HG03460 (cell line): Measurements from ENCODE around the gene FAM227B.
"Not testable (repeated sequence)": the region's sequence is repeated elsewhere in the genome, so short reads cannot be mapped to it uniquely, and the experiment has no call there.

Source experiments
- ATAC-seq: cut with Tn5 transposase; IDR thresholded peaks from one replicate; pipeline ENCODE4 v1.9.1; 2021; ENCODE audit not compliant: unreplicated experiment

The FAM227B gene

DNA sequence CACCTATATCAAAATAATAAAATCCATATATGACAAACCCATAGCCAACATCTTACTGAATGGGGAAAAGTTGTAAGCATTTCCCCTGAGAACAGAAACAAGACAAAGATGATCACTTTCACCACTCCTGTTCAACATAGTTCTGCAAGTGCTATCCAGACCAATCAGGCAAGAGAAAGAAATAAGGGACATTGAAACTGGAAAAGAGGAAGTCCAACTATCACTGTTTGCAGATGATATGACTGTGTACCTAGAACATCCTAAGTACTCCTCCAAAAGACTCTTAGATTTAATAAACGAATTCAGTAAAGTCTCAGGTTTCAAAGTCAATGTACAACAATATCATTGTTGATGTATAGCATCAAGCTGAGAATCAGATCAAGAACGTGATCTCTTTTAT, 233.1 kb downstream of the FAM227B start:
- ATAC-seq: no peak

DNA sequence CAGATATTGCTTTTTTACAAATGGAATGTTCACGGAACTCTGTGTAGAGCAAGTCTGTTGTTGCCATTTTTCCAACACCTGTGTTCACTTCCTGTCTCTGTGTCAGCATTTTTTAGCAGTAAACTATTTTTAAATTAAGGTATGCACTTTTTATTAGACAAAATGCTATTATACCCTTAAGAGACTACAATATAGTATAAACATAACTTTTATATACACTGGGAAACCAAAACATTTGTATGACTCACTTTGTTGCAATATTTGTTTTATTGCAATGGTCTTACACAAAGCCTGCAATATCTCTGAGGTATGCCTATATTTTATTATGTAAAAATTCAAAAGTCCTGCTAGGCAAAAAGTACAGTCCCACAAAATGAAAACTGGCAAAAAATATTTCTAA, 237.4 kb downstream of the FAM227B start:
- no peak for ATAC-seq

DNA sequence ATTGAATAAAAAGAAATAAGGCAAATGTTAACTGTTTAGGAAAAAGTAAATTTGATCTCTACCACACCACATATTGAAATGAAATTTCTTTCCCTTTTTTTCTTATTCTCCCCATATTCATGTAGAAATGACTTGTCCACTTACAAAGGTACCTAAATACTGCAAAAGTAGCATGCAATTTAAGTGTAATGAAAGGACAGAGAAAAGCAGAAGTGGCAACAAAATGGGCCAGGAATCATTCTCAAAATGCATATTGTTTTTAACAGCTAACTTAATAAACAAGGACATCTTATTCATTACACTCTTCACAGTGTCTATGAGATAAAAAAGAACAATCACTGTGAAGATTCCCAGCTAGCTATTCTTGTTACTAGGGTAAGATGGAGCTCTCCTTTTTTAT, 238.2 kb downstream of the FAM227B start:
- no peak for ATAC-seq

DNA sequence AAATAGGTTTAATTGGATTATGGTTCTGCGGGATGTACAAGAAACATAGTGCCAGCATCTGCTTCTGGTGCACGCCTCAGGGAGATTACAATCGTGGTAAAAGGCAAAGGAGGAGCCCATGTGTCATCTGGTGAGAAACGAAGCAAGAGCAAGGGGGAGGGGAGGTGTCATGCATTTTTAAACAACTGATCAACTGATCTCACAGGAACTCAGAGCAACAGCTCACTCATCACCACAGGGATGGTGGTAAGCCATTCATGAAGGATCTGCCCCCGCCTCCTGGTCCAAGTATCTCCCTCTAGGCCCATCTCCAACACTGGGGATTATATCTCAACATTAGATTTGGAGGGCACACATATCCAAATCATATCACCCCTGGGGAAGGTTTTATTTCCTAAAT, 239.7 kb downstream of the FAM227B start:
- no peak for ATAC-seq

DNA sequence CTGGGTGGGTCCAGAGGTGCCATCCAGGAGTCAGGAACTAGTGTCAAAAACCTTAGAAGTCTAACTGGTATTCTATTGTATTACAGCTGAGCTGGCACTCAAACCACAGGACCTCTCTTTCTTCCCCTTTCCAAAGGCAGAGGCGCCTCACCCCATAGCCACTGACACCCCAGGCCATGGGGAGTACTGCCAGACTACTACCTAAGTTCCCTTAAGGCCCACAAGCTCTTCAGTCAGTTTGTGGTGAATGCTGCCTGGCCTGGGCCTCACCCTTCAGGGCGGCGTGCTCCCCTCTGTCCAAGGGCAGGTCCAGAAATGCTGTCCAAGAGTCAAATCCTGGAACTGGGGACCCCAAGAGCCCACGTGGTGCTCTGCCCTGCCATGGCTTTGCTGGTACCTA, 240.6 kb downstream of the FAM227B start:
- ATAC-seq: no peak

DNA sequence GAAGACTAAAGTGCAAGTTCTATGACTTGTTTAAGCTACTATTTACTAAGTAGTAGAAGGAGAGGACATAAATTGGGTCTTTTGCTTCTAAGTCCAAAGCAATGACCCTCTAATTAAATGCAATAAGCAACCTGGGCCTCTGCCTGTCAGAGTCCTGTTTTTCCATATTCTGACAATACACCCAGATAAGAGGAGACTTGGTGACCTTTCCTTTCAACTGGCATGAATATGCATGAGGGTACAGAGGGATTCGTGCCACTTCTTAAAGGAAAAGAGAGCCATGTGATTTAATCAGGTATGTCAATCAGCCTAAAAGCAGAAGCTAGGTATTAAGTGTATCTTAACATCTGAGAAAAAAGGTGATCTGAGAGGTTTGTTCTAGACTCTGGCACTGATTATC, 248.3 kb downstream of the FAM227B start:
- no peak for ATAC-seq

DNA sequence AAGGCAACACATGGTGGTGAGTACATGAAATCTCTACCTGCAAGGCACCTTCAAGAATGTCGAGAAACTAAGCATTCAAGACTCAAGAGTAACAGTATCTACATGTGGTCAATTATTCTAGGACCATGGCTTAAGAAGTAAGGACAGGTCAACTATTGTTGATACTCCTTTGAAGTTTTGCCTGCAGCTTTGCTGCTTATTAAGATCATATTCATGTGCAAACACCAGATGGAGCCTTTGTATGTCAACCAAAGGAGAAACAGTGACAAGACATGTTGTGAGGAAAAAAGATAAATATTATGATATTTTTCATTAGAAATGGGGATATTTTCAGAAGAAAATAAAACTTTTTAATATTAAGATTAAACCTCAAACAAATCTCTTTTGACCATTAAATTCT, 249.8 kb downstream of the FAM227B start:
- ATAC-seq: no peak

DNA sequence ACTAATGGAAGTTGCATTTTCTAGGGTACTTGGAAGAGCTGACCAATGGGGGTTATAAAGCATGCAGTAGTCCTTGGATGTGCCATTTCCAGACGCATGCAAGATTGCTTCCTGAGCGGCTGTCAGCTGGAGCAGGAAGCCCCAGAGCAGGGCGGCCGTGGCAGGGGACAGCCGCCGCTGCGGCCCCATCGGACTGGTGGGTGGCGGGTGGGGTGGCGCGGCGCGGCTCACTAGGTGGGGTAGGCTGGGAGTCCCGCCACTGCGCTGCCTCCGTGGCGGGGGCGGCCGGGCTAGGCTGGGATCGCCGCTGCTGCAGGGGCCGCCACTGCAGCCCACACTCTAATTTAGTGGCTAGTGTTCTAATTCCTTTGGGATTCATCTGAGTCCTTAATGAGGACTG, 254.1 kb downstream of the FAM227B start:
- ATAC-seq: no peak

DNA sequence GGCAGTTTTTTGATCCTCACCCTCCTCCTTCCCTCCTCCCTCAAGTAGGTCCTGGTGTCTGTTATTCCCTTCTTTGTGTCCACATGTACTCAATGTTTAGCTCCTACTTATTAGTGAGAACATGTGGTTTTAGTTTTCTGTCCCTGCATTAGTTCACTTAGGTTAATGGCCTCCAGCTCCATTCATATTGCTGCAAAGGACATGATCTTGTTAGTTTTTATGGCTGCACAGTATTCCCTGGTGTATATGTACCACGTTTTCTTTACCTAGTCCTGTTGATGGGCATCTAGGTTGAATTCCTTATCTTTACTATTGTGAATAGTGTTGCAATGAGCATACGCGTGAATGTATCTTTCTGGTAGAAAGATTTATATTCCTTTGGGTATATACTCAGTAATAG, 259.2 kb downstream of the FAM227B start:
- no peak for ATAC-seq

DNA sequence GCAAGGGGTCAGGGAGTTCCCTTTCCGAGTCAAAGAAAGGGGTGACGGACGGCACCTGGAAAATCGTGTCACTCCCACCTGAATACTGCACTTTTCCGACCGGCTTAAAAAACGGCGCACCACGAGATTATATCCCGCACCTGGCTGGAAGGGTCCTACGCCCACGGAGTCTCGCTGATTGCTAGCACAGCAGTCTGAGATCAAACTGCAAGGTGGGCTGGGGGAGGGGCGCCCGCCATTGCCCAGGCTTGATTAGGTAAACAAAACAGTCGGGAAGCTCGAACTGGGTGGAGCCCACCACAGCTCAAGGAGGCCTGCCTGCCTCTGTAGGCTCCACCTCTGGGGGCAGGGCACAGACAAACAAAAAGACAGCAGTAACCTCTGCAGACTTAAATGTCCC, 266.2 kb downstream of the FAM227B start:
- ATAC-seq: not testable (repeated sequence)

DNA sequence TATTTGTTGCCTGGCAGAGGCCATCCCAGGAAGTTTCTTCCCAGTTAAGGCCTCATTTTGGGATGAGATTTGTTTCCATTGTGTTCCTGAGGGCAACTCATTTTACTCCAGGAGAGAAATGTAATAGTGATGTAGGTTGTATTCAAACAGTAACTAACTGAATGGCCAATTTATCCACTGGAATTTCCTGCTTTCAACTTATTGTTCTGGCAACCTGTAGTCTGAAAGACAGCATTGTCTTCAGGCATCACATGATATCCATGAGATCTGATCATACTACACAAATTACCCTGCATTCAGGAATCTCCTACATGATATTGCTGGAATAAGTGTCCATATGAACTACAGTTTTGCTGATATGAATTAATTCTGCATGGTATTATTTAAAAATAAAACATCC, 277.1 kb downstream of the FAM227B start:
- no peak for ATAC-seq

DNA sequence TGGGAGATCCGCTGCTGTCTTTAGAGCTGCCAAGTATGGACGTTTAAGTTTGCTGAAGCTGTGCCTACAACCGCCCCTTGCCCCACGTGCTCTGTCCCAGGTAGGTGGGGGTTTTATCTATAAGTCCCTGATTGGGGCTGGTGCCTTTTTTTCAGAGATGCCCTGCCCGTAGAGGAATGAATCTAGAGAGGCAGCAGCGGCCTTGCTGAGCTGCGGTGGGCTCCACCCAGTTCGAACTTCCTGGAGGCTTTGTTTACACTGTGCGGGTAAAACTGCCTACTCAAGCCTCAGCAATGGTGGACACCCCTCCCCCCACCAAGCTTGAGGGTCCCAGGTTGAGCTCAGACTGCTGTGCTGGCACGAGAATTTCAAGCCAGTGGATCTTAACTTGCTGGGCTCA, 281.0 kb downstream of the FAM227B start:
- no peak for ATAC-seq

DNA sequence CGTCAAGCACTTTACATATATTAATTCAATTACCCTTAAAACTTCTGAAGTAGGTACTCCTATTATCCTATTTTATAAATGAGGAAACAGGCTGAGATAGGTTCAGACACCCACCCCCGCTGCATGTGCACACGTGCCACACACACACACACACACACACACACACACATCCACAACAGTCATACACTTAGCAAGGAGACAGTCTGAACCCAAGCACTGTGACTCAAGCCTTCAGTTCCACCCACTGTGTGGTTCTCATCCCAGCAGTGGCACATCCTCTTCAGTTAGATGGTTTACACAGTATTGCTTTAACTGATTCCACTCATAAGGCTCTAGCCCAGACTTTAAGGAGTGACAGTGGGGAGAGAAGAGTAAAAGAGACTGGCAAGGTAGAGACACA, 288.7 kb downstream of the FAM227B start:
- ATAC-seq: no peak

DNA sequence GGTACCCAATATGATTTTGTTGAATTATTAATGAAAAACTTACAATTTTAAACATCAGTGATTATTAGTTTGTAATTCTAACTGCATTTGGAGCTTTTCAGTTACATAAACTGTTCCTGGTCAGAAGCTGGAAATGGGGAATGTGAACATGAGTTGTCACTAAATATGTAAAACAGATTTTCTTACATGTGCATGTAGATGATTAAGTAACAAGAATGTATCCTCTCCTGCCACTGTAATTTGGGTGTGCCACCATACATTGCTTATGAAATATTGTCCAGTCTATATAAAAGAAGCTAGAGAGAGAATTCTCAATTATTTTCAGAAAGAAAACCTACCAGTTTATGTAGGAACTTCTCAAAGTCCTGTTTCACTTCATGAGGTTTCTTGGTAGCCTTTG, 289.2 kb downstream of the FAM227B start:
- ATAC-seq: no peak

DNA sequence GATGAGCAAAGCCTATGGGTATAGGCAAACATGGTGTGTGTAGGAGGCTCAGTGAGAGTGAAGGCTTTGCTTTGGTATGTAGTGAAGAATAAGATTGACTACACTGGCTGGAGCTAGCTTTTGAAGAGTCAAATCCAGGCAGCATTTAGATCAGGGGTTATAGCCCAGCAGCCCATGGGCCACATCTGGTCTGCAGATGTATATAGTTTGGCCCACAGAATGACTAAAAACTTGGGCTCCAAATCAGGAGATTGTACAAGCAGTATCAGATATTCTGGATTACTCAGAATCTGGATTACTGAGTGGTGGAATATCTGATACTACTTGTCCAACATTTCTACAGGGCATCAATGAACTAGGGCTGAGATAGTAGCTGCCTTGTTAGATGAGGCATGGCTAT, 290.5 kb downstream of the FAM227B start:
- ATAC-seq: no peak

DNA sequence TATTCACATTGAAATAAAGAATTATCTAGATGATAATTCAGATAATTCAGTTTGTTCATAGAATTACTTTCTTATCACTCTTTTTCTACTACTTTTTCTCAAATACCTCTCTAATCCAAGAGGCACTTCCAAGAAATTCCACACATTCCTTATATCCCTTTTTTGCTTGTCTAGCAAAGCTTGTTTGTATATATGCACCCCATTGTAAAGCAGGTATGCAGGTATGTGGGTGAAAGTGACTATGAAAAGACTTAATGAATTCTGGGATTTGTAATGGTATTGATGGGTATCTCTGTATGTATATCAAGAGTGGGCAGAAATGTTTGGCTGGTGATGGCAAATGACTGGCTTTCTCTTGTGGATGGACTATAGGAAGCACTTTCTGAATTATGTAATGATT, 291.7 kb downstream of the FAM227B start:
- no peak for ATAC-seq

DNA sequence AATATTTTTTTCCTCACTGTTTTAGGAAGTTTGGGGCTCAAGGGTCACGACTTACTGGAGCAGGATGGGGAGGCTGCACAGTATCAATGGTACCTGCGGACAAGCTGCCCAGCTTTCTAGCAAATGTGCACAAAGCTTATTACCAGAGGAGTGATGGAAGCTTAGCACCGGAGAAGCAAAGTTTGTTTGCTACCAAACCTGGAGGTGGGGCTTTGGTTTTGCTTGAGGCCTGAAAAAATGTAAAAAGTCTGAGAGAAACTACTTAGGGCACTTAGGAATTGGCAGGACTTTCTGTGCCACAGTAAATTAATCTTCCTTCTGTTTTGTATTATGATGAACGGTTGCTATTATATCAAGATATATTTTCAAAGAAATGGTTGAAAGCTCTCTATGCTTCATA, 292.7 kb downstream of the FAM227B start:
- ATAC-seq: no peak

DNA sequence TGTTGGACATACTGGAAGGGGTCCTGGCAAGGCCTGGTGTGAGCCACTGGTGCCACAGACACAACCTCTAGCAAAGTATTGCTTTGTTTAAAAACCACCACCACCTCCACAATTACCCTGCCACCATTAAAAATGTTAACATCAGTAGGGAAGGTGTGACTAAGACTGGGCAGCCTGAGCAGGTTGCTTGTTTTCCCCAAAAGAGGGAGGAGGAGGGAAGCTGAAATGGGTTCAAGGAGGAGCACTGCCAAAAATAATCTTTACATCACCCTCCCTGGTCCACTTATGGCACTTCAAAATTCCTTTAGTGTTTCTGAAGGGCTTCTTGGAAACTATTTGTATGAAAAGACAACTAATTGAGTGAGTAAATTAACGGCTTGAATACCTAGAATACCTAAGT, 297.4 kb downstream of the FAM227B start:
- ATAC-seq: no peak

DNA sequence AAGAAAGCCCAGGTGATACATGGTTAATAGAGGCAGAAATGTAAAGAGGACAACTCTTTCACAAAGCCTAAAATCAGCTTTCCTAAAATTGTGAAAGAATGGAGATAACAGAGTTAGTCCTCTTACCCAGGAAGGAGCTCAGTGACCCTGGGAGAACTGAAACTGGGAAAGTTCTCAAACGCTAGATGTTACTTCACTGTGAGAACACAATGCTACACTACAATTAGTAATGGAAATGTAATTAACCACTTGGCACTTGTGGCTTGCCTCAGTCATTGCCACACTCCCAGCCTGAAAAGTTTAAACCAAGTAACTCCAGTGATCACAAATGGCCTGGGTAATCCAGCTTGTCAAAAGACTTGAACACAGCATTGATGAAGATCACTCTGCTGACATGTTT, 300.3 kb downstream of the FAM227B start:
- no peak for ATAC-seq

DNA sequence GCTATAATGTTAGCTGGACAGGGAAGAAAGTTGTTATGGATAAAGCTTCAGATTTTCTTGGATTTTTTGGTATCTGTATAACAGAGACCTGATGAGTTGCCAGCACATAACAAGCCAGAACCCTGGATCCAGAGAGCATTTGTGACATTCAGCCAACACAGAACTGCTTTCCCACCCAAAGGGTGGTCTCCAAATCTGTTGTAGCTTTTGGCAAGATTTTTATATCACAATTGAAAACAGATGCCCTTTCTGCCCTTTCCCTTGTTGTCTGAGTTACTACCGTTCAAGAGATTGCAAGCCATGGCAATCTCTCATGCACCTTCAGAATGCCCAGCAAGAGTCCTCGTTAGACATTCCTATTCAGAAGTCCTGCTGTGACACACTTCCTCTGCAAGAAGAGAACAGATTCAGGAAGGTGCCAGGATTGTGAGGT, 305.2 kb downstream of the FAM227B start:
- no peak for ATAC-seq

DNA sequence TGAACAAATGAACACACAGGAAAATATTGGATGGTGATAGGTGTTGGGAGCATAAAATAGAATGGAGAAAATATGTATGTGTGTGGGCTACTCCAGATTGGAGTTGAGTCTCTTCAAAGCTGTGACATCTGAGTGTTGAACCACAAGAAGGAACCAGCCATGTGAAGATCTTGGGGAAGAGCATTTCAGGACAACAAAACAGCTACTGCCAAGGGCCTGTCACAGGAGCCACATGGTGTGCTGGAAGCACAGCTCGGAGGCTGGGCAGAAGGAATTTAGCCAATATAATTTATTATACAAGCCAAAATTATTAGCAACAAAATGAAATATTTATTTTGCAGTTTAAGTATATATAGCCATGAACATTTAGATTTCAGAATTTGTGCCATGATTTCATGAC, 305.9 kb downstream of the FAM227B start:
- ATAC-seq: no peak

DNA sequence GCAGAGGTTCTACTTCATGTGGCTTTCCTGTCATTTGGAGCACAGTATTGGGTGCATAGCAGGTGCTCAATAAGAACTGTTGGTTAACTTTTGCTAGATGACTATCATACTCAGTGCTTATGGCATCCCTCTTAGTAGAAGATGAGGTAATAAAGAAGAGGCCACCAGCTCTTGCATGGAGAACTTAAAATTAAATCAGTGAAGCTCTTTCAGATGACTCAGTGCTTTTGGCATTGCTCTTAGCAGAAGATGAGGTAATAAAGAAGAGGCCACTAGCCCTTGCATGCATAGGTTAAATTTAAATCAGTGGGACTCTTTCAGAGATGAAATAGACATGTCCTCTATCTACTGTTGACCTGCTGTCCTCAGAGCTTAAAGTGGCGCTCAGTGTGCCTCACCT, 307.0 kb downstream of the FAM227B start:
- ATAC-seq: no peak

DNA sequence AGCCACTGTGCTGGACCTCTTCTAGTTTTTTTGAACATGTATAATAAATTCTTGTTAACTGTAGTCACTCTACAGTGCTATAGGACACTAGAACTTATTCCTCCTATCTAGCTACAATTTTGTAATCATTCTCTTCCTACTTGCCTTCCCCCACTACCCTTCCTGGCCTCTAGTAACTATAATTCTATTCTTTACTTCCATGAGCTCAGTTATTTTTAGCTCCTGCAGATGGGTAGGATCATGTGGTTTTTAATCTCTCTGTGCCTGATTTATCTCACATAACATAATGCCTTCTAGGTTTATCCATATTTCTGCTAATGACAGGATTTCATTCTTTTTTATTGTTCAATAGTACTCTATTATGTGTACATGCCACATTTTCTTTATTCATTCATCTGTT, 310.7 kb downstream of the FAM227B start:
- no peak for ATAC-seq

DNA sequence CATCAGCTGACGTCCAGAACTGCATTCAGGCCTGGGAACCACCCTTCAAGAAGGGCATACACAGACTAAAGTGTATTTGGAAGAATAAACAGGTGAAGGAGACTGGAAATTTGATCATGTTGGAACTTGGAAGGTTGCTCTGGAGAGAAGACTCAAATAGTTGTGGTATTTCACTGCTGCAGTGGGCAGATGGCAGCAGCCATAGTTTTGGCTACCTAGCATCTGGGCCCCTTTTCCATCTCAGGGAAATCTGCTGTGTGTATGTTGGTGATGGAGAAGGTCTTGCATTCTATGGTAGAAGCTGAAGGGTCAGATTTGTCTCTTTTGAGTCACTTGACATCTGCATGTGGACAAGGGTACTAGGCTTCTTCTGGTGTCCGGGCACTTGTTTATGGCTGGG, 311.9 kb downstream of the FAM227B start:
- ATAC-seq: no peak
